ENCODE measurements around the gene GALNTL6. TPM values are rescaled to one million over a fixed set of nuclear protein-coding genes. Genes with fewer than 3 reads are reported as not detected.

The GALNTL6 gene
- total and polyA plus RNA-seq, 2 donors (not counting 3 experiments of a cell fraction or from before 2014, with no cell fraction given), result not detected

DNA sequence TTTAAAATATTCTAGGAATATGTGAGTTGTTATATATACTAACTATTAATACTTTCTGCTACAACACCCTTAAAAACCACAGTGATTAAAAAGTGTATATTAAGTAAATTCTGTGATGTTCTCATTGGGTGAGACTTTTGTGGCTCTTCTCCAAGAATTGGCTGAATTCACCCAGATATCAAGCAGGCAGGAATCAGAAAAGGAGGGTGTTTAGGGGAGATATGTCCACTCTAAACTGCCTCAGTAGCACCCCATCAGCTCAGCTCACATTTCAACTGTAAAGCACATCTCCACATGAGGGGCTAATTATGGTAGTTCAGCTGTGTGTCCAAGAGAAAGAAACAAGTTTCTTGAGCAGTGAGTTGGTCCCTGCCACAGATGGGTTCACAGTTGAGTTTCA is 165.0 kb downstream of the GALNTL6 start:
- H3K4me2 ChIP-seq (ENCODE audit: insufficient read depth, low read length), result no peak overlapping the region
- CTCF ChIA-PET, result no interaction called here
- dilution Hi-C loops (cut with MboI; ENCODE audit: extremely low pct_ligation_motif_present, low sequenced_read_pairs), result no loop called here
- H3K4me1 ChIP-seq (ENCODE audit: control insufficient read depth, extremely low read depth, insufficient read depth, low read length), result no peaks in the 10 kb centered on the region
- no peak overlapping the region for H3K27ac ChIP-seq (ENCODE audit: insufficient read depth, low read depth, low read length)
- FAIRE-seq (no peak), DNase-seq (ENCODE audit: low read depth, low spot score) (no peak)
- intact Hi-C loops (cut with micrococcal nuclease), result no loop called here
- TF ChIP-seq, protein P1, sequence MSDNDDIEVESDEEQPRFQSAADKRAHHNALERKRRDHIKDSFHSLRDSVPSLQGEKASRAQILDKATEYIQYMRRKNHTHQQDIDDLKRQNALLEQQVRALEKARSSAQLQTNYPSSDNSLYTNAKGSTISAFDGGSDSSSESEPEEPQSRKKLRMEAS (IDR thresholded peaks at IDR 0.05; ENCODE audit: insufficient read depth, insufficient read length), result no peak
- TF ChIP-seq POLR2AphosphoS5 (IDR thresholded peaks at IDR 0.05; ENCODE audit: insufficient read depth, low read depth, low read length) (no peak), MYC (IDR thresholded peaks at IDR 0.05; ENCODE audit: low read depth, low read length) (no peak), POLR2A (IDR thresholded peaks at IDR 0.05; ENCODE audit: low read depth, low read length) (no peak), FOS (IDR thresholded peaks at IDR 0.05; ENCODE audit: borderline replicate concordance, insufficient read depth, low read length) (no peak), GATA2 (IDR thresholded peaks at IDR 0.05; ENCODE audit: insufficient read depth, insufficient read length, low read depth, low read length) (no peak), JUN (IDR thresholded peaks at IDR 0.05; ENCODE audit: borderline replicate concordance, insufficient read depth, insufficient read length, low read depth) (no peak), EZH2 (IDR thresholded peaks at IDR 0.05; ENCODE audit: borderline replicate concordance, low read depth, low read length, severe bottlenecking) (no peak)
- TF ChIP-seq, protein P2, sequence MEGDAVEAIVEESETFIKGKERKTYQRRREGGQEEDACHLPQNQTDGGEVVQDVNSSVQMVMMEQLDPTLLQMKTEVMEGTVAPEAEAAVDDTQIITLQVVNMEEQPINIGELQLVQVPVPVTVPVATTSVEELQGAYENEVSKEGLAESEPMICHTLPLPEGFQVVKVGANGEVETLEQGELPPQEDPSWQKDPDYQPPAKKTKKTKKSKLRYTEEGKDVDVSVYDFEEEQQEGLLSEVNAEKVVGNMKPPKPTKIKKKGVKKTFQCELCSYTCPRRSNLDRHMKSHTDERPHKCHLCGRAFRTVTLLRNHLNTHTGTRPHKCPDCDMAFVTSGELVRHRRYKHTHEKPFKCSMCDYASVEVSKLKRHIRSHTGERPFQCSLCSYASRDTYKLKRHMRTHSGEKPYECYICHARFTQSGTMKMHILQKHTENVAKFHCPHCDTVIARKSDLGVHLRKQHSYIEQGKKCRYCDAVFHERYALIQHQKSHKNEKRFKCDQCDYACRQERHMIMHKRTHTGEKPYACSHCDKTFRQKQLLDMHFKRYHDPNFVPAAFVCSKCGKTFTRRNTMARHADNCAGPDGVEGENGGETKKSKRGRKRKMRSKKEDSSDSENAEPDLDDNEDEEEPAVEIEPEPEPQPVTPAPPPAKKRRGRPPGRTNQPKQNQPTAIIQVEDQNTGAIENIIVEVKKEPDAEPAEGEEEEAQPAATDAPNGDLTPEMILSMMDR (IDR thresholded peaks at IDR 0.05; ENCODE audit: extremely low read depth in 1 of 2, insufficient read depth in 1 of 2, low read depth in 1 of 2, low read length in 2 of 2), result no peak
- H2AFZ ChIP-seq (ENCODE audit: low read depth, low read length), result no peak overlapping the region
- H3K9me3 ChIP-seq (replicated peaks; ENCODE audit: control insufficient read depth, insufficient read depth, low read length), result no peaks in the 10 kb centered on the region
- H3K27me3 ChIP-seq (ENCODE audit: control insufficient read depth in 2 of 2, insufficient read depth in 2 of 2, low read length in 2 of 2), result no peaks in the 10 kb centered on the region
- no peaks in the 10 kb centered on the region for H4K20me1 ChIP-seq (replicated peaks; ENCODE audit: control insufficient read depth, extremely low read depth, insufficient read depth, low read length)
- no TSS peak for BruUV-seq (replicated peaks)
- no peaks in the 10 kb centered on the region for H3K36me3 ChIP-seq (ENCODE audit: control insufficient read depth in 2 of 2, extremely low read depth in 1 of 2, insufficient read depth in 2 of 2, low read length in 2 of 2)
- no peaks in the 10 kb centered on the region for H3K9me1 ChIP-seq (replicated peaks; ENCODE audit: control insufficient read depth, extremely low read depth, insufficient read depth, low read length)
- H3K4me3 ChIP-seq (replicated peaks in 1 of 3; ENCODE audit: insufficient read depth in 1 of 3, low read depth in 1 of 3, low read length in 3 of 3), result no peak overlapping the region
- H3K79me2 ChIP-seq (ENCODE audit: control insufficient read depth, insufficient read depth, low read length), result no peaks in the 10 kb centered on the region
- H3K9ac ChIP-seq (replicated peaks; ENCODE audit: extremely low read depth, insufficient read depth, low read length), result no peak overlapping the region
- POLR2A ChIA-PET, result no interaction called here

All from endothelial cell of umbilical vein (primary cell).